Type B pancreatic cell (in vitro differentiated cells): ENCODE data around the gene AGPS. TPM values are rescaled to one million over a fixed set of nuclear protein-coding genes. Genes with fewer than 3 reads are reported as not detected.

Source experiments
- DNase-seq: peaks from one replicate; pipeline ENCODE4 v3.0.0; 2021; ENCODE audit warnings: mixed read lengths; ENCODE audit not compliant: unreplicated experiment; ENCODE audit errors: extremely low spot score
- H3K27ac Mint-ChIP-seq: 2 replicates; pipeline ENCODE4 v1.8.0; 2021; ENCODE audit warnings: mild to moderate bottlenecking, mixed read lengths
- H3K27me3 Mint-ChIP-seq: 2 replicates; pipeline ENCODE4 v1.8.0; 2021; ENCODE audit warnings: mixed read lengths
- H3K36me3 Mint-ChIP-seq: 2 replicates; pipeline ENCODE4 v1.8.0; 2021; ENCODE audit warnings: mixed read lengths
- H3K4me1 Mint-ChIP-seq: one replicate; pipeline ENCODE4 v1.8.0; 2021; ENCODE audit warnings: mixed read lengths; ENCODE audit not compliant: unreplicated experiment
- H3K4me3 Mint-ChIP-seq: 2 replicates; pipeline ENCODE4 v1.8.0; 2021; ENCODE audit warnings: mild to moderate bottlenecking, mixed read lengths
- H3K9me3 Mint-ChIP-seq: 2 replicates; pipeline ENCODE4 v1.8.0; 2021; ENCODE audit warnings: mixed read lengths
- total RNA-seq: library from RNA; stranded (reverse); gene quantifications from 2 replicates; pipeline ENCODE4 v1.2.1, GENCODE V29; 2021; ENCODE audit warnings: low replicate concordance
- TF ChIP-seq, protein P1 (sequence below): fragments of 200-600 bp; sonication (generic); conservative IDR thresholded peaks from 2 replicates; pipeline ENCODE4 v1.5.0; 2021; ENCODE audit warnings: antibody characterized with exemption, mild to moderate bottlenecking

The AGPS gene
- total RNA-seq, 1 donor from 2014 or later: 52.1 TPM

DNA sequence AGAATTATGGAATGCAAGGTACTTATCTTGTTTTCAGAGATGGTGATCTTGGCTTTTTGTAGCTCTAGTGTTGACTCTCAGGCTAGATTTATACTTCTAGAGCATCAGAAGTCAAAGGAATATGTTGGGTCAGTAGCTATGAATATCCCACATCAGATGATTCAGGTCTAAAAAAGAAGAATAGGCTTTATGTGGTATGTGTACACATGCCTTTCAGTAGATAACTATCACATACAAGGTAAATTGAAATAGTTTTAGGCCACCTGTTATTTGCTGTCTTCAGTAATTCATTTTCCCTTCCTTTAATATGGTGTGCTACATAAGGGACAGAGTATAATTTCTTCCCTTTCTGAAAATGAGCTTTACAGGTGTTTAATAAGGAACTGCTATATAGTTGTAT, 142.4 kb downstream of the AGPS start:
- Mint-ChIP-seq H3K27ac (no peak overlapping the region), H3K9me3 (no peaks in the 10 kb centered on the region), H3K4me1 (peaks cover 38% of the 10 kb centered on the region), H3K36me3 (peaks cover 19% of the 10 kb centered on the region), H3K4me3 (no peak overlapping the region), H3K27me3 (no peaks in the 10 kb centered on the region)
- TF ChIP-seq, protein P1, sequence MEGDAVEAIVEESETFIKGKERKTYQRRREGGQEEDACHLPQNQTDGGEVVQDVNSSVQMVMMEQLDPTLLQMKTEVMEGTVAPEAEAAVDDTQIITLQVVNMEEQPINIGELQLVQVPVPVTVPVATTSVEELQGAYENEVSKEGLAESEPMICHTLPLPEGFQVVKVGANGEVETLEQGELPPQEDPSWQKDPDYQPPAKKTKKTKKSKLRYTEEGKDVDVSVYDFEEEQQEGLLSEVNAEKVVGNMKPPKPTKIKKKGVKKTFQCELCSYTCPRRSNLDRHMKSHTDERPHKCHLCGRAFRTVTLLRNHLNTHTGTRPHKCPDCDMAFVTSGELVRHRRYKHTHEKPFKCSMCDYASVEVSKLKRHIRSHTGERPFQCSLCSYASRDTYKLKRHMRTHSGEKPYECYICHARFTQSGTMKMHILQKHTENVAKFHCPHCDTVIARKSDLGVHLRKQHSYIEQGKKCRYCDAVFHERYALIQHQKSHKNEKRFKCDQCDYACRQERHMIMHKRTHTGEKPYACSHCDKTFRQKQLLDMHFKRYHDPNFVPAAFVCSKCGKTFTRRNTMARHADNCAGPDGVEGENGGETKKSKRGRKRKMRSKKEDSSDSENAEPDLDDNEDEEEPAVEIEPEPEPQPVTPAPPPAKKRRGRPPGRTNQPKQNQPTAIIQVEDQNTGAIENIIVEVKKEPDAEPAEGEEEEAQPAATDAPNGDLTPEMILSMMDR: no peak
- no peak for DNase-seq

DNA sequence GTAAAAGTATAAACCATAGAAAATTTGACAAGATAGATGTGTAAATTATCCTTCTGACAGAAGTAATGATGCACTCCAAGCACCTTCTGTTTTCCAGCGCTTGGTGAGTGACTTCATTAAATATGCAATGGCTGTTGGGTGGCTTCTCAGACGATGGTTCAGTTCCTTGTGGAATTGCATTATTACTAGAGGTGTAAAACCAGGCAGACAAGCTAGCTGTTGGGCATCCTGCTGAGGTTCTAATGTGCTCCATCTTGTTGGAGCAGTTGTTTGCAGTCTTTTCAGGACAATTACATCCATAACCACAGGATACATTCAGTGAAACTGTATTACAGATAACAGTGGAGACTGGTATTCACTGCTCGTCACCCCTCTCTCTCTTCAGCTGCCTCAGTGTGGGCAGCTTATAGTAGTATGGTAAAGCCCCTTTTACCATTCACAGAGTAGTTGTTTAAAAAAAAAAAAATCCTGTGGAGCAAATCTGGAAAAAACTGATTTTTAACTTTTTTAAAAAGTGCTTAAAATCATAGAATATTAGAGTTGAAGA, 143.5 kb downstream of the AGPS start:
- H3K27ac Mint-ChIP-seq: no peak overlapping the region
- H3K27me3 Mint-ChIP-seq: no peaks in the 10 kb centered on the region
- TF ChIP-seq, protein P1: no peak
- no peaks in the 10 kb centered on the region for H3K9me3 Mint-ChIP-seq
- H3K36me3 Mint-ChIP-seq: peaks cover 19% of the 10 kb centered on the region
- peaks cover 34% of the 10 kb centered on the region for H3K4me1 Mint-ChIP-seq
- DNase-seq: no peak
- H3K4me3 Mint-ChIP-seq: no peak overlapping the region

DNA sequence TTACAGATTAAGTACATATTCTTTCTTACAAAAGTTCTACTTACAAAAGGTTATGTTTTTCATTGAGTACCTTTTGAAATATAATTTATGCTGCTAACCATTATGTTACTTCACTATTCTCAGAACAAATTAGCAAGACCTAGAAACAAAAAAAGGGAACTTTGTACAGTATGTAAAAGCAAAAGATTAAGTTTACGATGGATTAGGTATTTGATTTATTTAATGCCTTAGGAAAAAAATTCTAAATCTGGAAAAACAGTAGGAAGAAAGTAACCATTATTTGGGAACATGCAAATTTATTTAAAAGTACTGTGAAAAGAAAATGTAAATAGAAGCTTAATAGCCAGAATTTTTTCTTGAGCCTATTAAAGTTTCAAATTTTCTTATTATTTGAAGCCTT, 144.6 kb downstream of the AGPS start:
- Mint-ChIP-seq H3K4me1 (peaks cover 37% of the 10 kb centered on the region), H3K27ac (no peak overlapping the region), H3K36me3 (peaks cover 19% of the 10 kb centered on the region), H3K4me3 (no peak overlapping the region), H3K9me3 (no peaks in the 10 kb centered on the region), H3K27me3 (no peaks in the 10 kb centered on the region)
- TF ChIP-seq, protein P1: no peak
- DNase-seq: no peak

DNA sequence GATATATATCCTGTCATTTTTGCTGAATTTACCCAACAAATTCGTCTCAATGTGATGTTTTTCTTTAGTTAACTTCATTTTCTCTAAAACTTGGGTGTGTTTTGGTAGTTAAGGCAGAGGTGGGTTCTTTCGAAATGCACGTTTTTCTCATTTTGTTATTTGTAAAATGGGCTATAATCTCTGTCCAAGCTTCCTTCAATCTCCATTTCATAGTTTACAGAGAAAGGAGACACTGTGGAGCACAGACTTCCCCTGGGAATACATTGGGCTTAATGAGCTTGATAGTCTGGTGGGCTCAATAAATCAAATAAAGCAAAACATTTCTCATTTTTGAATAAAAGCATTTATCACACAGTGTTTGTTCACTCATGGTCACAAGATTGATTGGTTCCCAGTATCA, 145.1 kb downstream of the AGPS start:
- Mint-ChIP-seq H3K36me3 (peaks cover 19% of the 10 kb centered on the region), H3K4me1 (peaks cover 37% of the 10 kb centered on the region), H3K27me3 (no peaks in the 10 kb centered on the region), H3K9me3 (no peaks in the 10 kb centered on the region), H3K27ac (no peak overlapping the region), H3K4me3 (no peak overlapping the region)
- TF ChIP-seq, protein P1: no peak
- DNase-seq: no peak

DNA sequence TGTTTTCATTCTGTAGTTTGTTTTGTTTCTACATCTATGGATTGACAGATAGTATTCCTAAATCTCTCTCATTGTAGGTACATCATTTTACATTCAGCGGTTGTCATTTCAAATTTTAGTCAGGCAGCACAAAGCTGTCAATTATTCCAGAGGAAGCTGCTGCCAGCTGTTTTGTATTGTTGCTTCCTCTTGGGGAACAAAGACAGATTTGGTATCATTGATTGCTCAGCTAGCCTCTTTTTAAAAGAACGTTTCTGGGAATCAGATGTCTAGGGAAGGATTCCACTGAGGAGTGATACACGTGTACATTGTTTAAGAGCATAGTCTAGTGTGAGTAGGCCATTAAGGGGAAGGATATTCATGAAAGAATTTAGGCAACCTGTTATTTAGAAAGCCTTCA, 145.8 kb downstream of the AGPS start:
- H3K36me3 Mint-ChIP-seq: peaks cover 15% of the 10 kb centered on the region
- no peak overlapping the region for H3K27ac Mint-ChIP-seq
- H3K9me3 Mint-ChIP-seq: no peaks in the 10 kb centered on the region
- H3K4me1 Mint-ChIP-seq: peaks cover 43% of the 10 kb centered on the region
- no peak overlapping the region for H3K4me3 Mint-ChIP-seq
- TF ChIP-seq, protein P1: no peak
- no peaks in the 10 kb centered on the region for H3K27me3 Mint-ChIP-seq
- no peak for DNase-seq

DNA sequence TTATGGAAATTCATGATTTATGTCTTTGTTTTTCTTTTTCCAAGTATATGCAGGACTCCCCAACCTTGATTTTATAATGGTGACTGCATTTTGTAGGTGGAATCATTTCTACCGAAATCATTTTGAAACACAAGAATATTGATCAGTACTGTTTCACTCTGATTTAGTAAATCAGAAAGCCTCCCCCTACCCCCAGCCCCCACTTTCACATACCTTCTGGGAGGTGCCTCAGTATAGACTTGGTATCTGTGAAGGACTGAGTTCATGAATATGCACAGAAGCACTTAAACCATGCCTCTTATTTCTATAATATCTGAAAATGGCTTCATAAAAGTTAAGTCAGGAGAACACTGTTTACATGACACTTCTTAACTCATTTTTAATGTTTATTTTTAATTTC, 147.7 kb downstream of the AGPS start:
- no peak for DNase-seq
- Mint-ChIP-seq H3K4me3 (no peak overlapping the region), H3K36me3 (peaks cover 12% of the 10 kb centered on the region), H3K4me1 (peaks cover 38% of the 10 kb centered on the region), H3K27me3 (no peaks in the 10 kb centered on the region), H3K9me3 (no peaks in the 10 kb centered on the region), H3K27ac (no peak overlapping the region)
- TF ChIP-seq, protein P1: no peak
